Tibial nerve (tissue), 4 donors: Measurements from ENCODE around the gene SUCLG2.

ENCODE experiments used
- EP300 ChIP-seq, 2 donors: sonication (generic); formaldehyde crosslinking; IDR thresholded peaks; one replicate each; pipeline ENCODE4 v1.6.1; 2017; ENCODE audit warnings: antibody characterized with exemption in 2 of 2, mild to moderate bottlenecking in 1 of 2
- POLR2A ChIP-seq, 2 donors: fragments of 450-650 bp; IDR thresholded peaks; one replicate each; pipeline ENCODE4 v1.6.1; 2017; ENCODE audit warnings: antibody characterized with exemption in 2 of 2, mild to moderate bottlenecking in 2 of 2, moderate library complexity in 2 of 2
- TF ChIP-seq, protein P1 (sequence below), 5 experiments: fragments of 200-600 bp in 3 of 5; fragments of 450-650 bp in 2 of 5; sonication (generic) in 3 of 5; IDR thresholded peaks; one replicate each; pipeline ENCODE4 v1.5.1; 2016 to 2019; ENCODE audit warnings: antibody characterized with exemption in 5 of 5, mild to moderate bottlenecking in 3 of 5, moderate library complexity in 2 of 5

DNA sequence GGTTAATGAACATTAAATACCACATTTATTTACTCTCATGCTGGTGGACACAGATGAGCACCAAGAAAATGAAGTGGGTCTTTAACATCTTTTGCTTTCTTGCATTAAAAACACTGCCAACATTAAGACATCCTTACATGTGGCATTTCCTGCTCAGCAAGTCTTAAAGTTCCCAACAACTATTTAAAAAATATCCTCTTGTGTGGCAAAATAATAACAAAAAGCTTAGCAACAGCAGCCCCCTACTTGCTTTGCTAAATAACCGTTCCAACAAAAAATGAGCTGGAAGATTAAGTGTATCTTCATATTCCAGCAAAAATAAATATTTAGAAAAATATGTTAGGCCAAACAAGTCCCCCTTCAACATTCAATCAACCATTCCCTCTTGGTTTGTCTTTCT, 93.1 kb downstream of the SUCLG2 start:
- TF ChIP-seq POLR2A (IDR thresholded peaks at IDR 0.05), result no peak
- TF ChIP-seq, protein P1, sequence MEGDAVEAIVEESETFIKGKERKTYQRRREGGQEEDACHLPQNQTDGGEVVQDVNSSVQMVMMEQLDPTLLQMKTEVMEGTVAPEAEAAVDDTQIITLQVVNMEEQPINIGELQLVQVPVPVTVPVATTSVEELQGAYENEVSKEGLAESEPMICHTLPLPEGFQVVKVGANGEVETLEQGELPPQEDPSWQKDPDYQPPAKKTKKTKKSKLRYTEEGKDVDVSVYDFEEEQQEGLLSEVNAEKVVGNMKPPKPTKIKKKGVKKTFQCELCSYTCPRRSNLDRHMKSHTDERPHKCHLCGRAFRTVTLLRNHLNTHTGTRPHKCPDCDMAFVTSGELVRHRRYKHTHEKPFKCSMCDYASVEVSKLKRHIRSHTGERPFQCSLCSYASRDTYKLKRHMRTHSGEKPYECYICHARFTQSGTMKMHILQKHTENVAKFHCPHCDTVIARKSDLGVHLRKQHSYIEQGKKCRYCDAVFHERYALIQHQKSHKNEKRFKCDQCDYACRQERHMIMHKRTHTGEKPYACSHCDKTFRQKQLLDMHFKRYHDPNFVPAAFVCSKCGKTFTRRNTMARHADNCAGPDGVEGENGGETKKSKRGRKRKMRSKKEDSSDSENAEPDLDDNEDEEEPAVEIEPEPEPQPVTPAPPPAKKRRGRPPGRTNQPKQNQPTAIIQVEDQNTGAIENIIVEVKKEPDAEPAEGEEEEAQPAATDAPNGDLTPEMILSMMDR (IDR thresholded peaks at IDR 0.05), result no peak
- no peak for TF ChIP-seq EP300 (IDR thresholded peaks at IDR 0.05)
